SH-SY5Y (cell line): ENCODE measurements around the gene ROBO2.

Source experiments
- GATA2 ChIP-seq: IDR thresholded peaks from 2 replicates; pipeline ENCODE4 v1.6.1; 2011; ENCODE audit warnings: mild to moderate bottlenecking, low read depth, low read length
- GATA3 ChIP-seq: IDR thresholded peaks from 2 replicates; pipeline ENCODE4 v1.6.1; 2011; ENCODE audit warnings: low read depth, mild to moderate bottlenecking, low read length, moderate library complexity

GRCh38 chr3:77262361-77262760, 222.5 kb downstream of the ROBO2 start:
- TF ChIP-seq GATA2 (no peak), GATA3 (no peak)
